HG02852 (cell line): ENCODE measurements around the gene CA10.

Experiments used
- ATAC-seq: cut with Tn5 transposase; IDR thresholded peaks from one replicate; pipeline ENCODE4 v1.9.1; 2021; ENCODE audit warnings: mild to moderate bottlenecking, moderate library complexity; ENCODE audit not compliant: unreplicated experiment

CA10 gene

GRCh38 chr17:51700011-51700760 is 458.3 kb downstream of the CA10 start:
- ATAC-seq, result no peak

GRCh38 chr17:51699303-51699702 is 459.2 kb downstream of the CA10 start:
- no peak for ATAC-seq

GRCh38 chr17:51692917-51693316 is 465.6 kb downstream of the CA10 start:
- ATAC-seq, result no peak

GRCh38 chr17:51687887-51688286 is 470.6 kb downstream of the CA10 start:
- ATAC-seq, result no peak

- ATAC-seq, result no peak
Observed at GRCh38 chr17:51685287-51685909, 473.1 kb downstream of the CA10 start.

- no peak for ATAC-seq
Observed at GRCh38 chr17:51684214-51684613, 474.3 kb downstream of the CA10 start.

- ATAC-seq, result no peak
Observed at GRCh38 chr17:51683291-51683690, 475.2 kb downstream of the CA10 start.

GRCh38 chr17:51682115-51682514 is 476.4 kb downstream of the CA10 start:
- ATAC-seq, result no peak

GRCh38 chr17:51677875-51678274 is 480.6 kb downstream of the CA10 start:
- ATAC-seq, result no peak

- ATAC-seq, result no peak
Observed at GRCh38 chr17:51676691-51677487, 481.6 kb downstream of the CA10 start.

- ATAC-seq, result no peak
Observed at GRCh38 chr17:51674579-51675255, 483.8 kb downstream of the CA10 start.

GRCh38 chr17:51673070-51673469 is 485.4 kb downstream of the CA10 start:
- ATAC-seq, result no peak

GRCh38 chr17:51672065-51672464 is 486.4 kb downstream of the CA10 start:
- no peak for ATAC-seq

- no peak for ATAC-seq
Observed at GRCh38 chr17:51670899-51671298, 487.6 kb downstream of the CA10 start.

GRCh38 chr17:51668963-51669246 is 489.6 kb downstream of the CA10 start:
- ATAC-seq, result no peak

GRCh38 chr17:51668155-51668962 is 490.2 kb downstream of the CA10 start:
- no peak for ATAC-seq

- ATAC-seq, result no peak
Observed at GRCh38 chr17:51667706-51668083, 490.8 kb downstream of the CA10 start.

- ATAC-seq, result no peak
Observed at GRCh38 chr17:51666971-51667705, 491.4 kb downstream of the CA10 start.

GRCh38 chr17:51662204-51663056 is 496.1 kb downstream of the CA10 start:
- ATAC-seq, result no peak
